Measurements from ENCODE around the gene HOXA13. TPM values are rescaled to one million over a fixed set of nuclear protein-coding genes. Genes with fewer than 3 reads are reported as not detected.

The HOXA13 gene
- total RNA-seq, 4 donors from 2014 or later, result not detected

GRCh38 chr7:27172823-27173510, 26.9 kb downstream of the HOXA13 start:
- intact Hi-C loops (cut with DNase I), result no loop called here
- no peak for DNase-seq (ENCODE audit: extremely low spot score)
- WGBS, result 6% methylated on average over 33 of the region's 58 CpGs
- peaks cover 26 to 50% (median 41%) of the 10 kb centered on the region in 4 donors for H3K4me1 ChIP-seq
- H3K4me3 ChIP-seq, result peak overlapping the region; percentile 45 to 59 (median 49)
- H3K27me3 ChIP-seq, result peaks cover 40 to 100% (median 97%) of the 10 kb centered on the region in 4 donors
- no peaks in the 10 kb centered on the region for H3K36me3 ChIP-seq
- H3K9me3 ChIP-seq, result no peaks in the 10 kb centered on the region
- TF ChIP-seq POLR2AphosphoS5 (IDR thresholded peaks at IDR 0.05) (no peak), EP300 (IDR thresholded peaks at IDR 0.05) (no peak), POLR2A (IDR thresholded peaks at IDR 0.05; ENCODE audit: low read depth) (no peak)
- TF ChIP-seq, protein P1, sequence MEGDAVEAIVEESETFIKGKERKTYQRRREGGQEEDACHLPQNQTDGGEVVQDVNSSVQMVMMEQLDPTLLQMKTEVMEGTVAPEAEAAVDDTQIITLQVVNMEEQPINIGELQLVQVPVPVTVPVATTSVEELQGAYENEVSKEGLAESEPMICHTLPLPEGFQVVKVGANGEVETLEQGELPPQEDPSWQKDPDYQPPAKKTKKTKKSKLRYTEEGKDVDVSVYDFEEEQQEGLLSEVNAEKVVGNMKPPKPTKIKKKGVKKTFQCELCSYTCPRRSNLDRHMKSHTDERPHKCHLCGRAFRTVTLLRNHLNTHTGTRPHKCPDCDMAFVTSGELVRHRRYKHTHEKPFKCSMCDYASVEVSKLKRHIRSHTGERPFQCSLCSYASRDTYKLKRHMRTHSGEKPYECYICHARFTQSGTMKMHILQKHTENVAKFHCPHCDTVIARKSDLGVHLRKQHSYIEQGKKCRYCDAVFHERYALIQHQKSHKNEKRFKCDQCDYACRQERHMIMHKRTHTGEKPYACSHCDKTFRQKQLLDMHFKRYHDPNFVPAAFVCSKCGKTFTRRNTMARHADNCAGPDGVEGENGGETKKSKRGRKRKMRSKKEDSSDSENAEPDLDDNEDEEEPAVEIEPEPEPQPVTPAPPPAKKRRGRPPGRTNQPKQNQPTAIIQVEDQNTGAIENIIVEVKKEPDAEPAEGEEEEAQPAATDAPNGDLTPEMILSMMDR (IDR thresholded peaks at IDR 0.05), result no peak
- no peak overlapping the region for H3K27ac ChIP-seq (replicated peaks in 1 of 4)

- 29% methylated on average over 10 of the region's 10 CpGs for WGBS
- intact Hi-C loops (cut with DNase I), result no loop called here
- Histone ChIP-seq H3K36me3 (no peaks in the 10 kb centered on the region), H3K9me3 (no peaks in the 10 kb centered on the region), H3K27me3 (peaks cover 40 to 100% (median 97%) of the 10 kb centered on the region in 4 donors), H3K4me1 (peaks cover 26 to 50% (median 41%) of the 10 kb centered on the region in 4 donors), H3K27ac (replicated peaks in 1 of 4) (no peak overlapping the region), H3K4me3 (peak overlapping the region in 1 of 4 donors; percentile 59)
- DNase-seq (ENCODE audit: extremely low spot score), result no peak
- no peak for TF ChIP-seq EP300 (IDR thresholded peaks at IDR 0.05)
- no peak for TF ChIP-seq POLR2A (IDR thresholded peaks at IDR 0.05; ENCODE audit: low read depth)
- TF ChIP-seq, protein P1 (IDR thresholded peaks at IDR 0.05), result no peak
- no peak for TF ChIP-seq POLR2AphosphoS5 (IDR thresholded peaks at IDR 0.05)
Observed at GRCh38 chr7:27172315-27172774, 27.5 kb downstream of the HOXA13 start.

DNA sequence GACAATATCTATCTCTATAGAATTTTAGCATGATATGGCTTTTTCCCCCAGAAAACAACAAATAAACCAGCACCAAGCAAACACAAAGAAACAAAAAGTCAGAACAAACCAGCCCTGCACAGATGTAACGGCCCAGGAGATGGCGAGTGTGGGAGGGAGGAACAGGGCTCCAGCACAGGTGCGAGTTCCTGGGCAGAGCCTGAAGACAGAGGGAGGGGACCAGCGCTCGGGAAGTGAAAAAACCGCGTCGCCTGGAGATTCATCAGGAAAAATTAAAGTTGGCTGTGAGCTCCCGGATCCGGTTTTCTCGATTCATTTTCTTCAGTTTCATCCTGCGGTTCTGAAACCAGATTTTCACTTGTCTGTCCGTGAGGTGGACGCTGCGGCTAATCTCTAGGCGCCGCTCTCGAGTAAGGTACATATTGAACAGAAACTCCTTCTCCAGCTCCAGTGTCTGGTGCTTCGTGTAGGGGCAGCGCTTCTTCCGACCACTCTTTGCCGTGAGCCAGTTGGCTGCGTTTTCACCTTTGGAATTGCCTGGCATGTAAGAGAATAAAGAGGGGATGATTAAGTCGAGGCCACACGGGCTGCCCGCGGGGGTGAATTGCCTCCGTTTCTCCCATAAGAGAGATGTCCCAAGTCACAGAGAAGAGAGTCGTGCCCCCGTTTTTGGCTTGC, 28.1 kb downstream of the HOXA13 start:
- TF ChIP-seq, protein P1 (IDR thresholded peaks at IDR 0.05), result no peak
- TF ChIP-seq POLR2AphosphoS5 (IDR thresholded peaks at IDR 0.05), result no peak
- no peak for TF ChIP-seq POLR2A (IDR thresholded peaks at IDR 0.05; ENCODE audit: low read depth)
- no peak for TF ChIP-seq EP300 (IDR thresholded peaks at IDR 0.05)
- Histone ChIP-seq H3K36me3 (no peaks in the 10 kb centered on the region), H3K27me3 (peaks cover 39 to 100% (median 99%) of the 10 kb centered on the region in 4 donors), H3K4me1 (peaks cover 26 to 55% (median 45%) of the 10 kb centered on the region in 4 donors), H3K9me3 (no peaks in the 10 kb centered on the region), H3K4me3 (no peak overlapping the region), H3K27ac (replicated peaks in 1 of 4) (no peak overlapping the region)
- no peak for DNase-seq (ENCODE audit: extremely low spot score)
- 8% methylated on average over 30 of the region's 30 CpGs for WGBS
- intact Hi-C loops (cut with DNase I), result no loop called here

DNA sequence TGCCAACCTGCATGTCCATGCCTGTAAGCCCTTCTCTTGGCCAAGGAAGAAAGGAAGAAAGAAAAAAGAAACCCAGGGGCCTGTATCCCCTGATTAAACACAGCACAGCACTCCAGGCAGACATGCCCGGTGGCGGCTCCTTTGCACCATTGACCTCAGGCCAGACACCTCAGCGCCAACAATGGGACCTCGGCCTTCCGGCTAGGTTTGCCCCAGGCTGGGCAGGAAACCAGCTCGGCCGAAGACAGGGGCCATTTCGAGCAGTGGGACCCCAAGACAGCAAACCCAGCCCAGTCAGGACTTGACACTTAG, 28.6 kb downstream of the HOXA13 start:
- H3K9me3 ChIP-seq, result no peaks in the 10 kb centered on the region
- peaks cover 27 to 60% (median 50%) of the 10 kb centered on the region in 4 donors for H3K4me1 ChIP-seq
- 9% methylated on average over 8 of the region's 8 CpGs for WGBS
- TF ChIP-seq, protein P1 (IDR thresholded peaks at IDR 0.05), result no peak
- TF ChIP-seq EP300 (IDR thresholded peaks at IDR 0.05) (no peak), POLR2A (IDR thresholded peaks at IDR 0.05; ENCODE audit: low read depth) (no peak), POLR2AphosphoS5 (IDR thresholded peaks at IDR 0.05) (no peak)
- H3K4me3 ChIP-seq, result no peak overlapping the region
- intact Hi-C loops (cut with DNase I), result no loop called here
- no peak overlapping the region for H3K27ac ChIP-seq (replicated peaks in 1 of 4)
- peaks cover 38 to 100% (median 100%) of the 10 kb centered on the region in 4 donors for H3K27me3 ChIP-seq
- no peak for DNase-seq (ENCODE audit: extremely low spot score)
- H3K36me3 ChIP-seq, result no peaks in the 10 kb centered on the region
